ENCODE measurements around the gene SLC12A8.
A peak's percentile ranks its signal among the peaks of the same experiment; 100 is the strongest.
"Not testable (repeated sequence)": the region's sequence is repeated elsewhere in the genome, so short reads cannot be mapped to it uniquely, and the experiment has no call there.

Gene SLC12A8

DNA sequence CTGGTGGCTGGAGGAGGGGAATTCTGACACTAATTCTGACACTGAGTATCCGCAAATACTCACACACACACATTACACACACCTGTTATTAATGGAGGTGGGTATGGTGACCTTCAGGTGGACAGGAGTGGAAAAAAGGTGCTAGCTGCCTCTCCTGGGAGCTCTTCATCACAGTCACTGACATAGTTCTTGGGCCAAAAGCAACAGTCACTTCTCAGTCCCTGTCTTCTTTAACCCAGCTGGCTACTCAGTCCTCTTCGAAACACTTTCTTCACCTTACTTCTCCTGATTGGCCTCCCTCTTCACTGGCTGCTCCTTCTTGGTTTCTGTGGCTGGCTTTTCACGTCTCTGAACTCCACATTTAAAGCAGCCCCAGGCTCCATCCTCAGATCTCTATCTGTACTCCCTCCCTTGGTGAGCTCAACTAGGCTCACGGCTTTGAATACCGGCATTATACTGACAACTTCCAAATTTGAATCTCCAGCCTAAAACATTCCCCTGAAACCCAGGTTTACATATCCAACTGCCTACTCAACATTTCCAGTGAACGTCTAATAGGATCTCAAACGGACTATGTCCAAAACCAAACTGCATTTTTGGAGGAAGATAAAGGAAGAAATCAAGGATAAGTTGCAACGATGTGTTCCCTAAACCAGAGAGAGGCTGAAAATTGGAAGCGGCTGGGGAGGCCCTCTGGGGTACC lies 103.6 kb downstream of the SLC12A8 start:
- no peak for DNase-seq

- DNase-seq, result no peak
Measured at GRCh38 chr3:125107861-125108567, 104.5 kb downstream of the SLC12A8 start.

DNA sequence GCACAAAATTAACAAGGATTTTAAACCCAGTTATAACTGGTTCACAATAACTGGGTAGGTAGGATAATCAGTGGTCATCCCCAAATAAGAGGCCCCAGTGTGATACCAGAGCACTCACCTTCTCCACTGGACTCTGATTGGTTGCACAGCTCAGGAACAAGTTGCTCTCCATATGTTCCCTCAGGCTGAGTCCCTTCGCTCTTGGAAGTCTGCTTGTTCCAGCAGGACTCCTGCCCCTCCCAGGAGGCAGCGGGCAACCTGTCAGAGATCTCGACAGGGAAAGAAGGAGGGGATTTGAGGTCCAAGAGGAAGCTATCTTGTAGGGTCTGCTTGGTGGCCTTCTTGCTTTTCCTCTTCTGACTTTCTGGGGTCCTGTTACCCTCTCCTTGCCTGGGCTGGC lies 105.2 kb downstream of the SLC12A8 start:
- DNase-seq, result no peak

DNA sequence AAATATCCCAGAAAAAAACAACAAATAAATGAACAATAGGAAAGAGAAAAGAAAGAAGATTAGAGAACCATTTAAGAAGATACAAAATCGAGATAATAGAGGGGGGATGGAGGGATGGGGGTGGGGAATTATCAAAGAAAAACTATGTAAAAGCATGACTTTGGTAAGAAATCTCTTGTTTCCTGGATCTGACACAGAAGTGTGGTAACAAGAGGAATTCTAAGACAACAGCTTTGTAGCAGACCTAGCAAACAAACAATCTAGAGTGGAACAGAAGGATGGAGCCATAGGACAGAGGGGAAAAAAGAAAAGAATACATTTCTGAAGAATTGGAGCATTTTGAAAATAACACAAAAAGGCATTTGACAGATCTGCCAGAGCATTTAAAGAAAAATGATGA lies 107.4 kb downstream of the SLC12A8 start:
- DNase-seq, result no peak

GRCh38 chr3:125104639-125105038 lies 107.9 kb downstream of the SLC12A8 start:
- DNase-seq, result no peak

DNA sequence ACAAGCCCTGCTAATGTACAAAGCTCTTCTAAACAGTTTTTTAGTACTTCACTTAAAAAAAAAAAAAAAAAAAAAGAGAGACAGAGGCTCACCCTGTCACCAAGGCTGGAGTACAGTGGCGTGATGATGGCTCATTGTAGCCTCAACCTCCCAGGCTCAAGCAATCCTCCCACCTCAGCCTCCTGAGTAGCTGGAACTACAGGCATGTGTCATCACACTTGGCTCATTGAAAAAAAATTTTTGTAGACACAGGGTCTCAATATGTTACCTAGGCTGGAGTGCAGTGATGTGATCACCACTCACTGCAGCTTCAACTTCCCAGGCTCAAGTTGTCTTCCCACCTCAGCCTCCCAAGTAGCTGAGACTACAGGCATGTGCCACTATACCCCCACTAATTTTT lies 109.1 kb downstream of the SLC12A8 start:
- DNase-seq, result no peak

- no peak for DNase-seq
Measured at GRCh38 chr3:125102470-125102869, 110.1 kb downstream of the SLC12A8 start.

- DNase-seq, result no peak
Measured at GRCh38 chr3:125098611-125099291, 113.8 kb downstream of the SLC12A8 start.

DNA sequence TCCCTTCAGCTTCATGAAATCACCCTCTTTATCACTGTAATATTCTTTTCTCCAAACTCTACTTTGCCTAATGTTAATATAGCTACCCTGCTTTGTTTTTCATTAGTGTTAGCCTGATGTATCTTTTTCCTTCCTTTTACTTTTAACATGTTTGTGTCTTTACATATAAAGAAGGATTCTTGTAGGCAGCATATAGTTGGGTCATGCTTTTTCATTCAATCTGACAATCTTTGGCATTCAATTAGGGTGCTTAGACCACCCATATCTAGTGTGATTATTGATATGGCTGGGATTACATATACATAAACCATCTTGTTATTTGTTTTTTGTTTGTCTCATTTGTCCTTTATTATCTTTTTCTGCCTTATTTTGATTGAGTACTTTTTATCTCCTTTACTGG lies 121.9 kb downstream of the SLC12A8 start:
- DNase-seq, result no peak

GRCh38 chr3:125087768-125088391 lies 124.7 kb downstream of the SLC12A8 start:
- no peak for DNase-seq

DNA sequence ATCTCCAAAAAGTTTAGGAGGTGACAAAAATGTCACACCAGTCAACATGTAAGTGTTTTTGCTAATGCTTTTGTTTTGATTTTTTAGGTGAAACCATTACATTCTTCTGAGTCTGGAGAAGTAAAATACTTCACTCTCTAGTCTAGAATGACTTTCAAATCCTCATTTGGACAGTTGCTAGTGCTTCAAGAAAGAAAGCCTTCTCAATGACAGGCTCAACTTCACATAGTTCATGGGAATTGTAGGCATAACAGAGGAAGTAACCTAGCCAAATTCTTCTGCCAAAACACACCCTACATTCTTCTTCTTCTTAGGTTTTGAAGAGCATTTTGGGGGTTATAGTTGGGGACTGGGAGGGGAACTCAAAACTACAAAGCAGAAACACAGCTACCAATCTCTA lies 127.4 kb downstream of the SLC12A8 start:
- DNase-seq, result no peak

DNA sequence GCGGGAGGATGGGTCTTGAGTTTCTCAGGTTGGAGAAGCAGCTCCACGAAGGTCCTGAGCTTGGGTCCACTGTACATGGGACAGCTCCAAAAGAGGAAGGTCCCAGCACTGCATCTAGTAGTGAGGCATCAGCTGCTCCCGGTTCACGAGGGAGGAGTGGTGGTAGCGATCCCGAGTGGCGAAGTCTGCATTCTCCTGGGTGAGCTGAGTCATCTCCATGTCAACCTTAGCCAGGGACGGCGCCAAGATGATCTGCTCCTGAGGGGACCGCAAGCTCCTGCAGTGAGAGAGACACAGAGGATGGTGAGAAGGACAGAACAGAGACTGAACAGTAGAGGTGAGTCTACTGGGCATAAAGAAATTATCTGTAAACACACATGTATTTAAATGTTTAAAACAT lies 128.8 kb downstream of the SLC12A8 start:
- no peak for DNase-seq

- not testable (repeated sequence) for DNase-seq
Measured at GRCh38 chr3:125082339-125082738, 130.2 kb downstream of the SLC12A8 start.

- no peak for DNase-seq
Measured at GRCh38 chr3:125080077-125080476, 132.5 kb downstream of the SLC12A8 start.

GRCh38 chr3:125079675-125080045 lies 132.9 kb downstream of the SLC12A8 start:
- DNase-seq, result no peak

DNA sequence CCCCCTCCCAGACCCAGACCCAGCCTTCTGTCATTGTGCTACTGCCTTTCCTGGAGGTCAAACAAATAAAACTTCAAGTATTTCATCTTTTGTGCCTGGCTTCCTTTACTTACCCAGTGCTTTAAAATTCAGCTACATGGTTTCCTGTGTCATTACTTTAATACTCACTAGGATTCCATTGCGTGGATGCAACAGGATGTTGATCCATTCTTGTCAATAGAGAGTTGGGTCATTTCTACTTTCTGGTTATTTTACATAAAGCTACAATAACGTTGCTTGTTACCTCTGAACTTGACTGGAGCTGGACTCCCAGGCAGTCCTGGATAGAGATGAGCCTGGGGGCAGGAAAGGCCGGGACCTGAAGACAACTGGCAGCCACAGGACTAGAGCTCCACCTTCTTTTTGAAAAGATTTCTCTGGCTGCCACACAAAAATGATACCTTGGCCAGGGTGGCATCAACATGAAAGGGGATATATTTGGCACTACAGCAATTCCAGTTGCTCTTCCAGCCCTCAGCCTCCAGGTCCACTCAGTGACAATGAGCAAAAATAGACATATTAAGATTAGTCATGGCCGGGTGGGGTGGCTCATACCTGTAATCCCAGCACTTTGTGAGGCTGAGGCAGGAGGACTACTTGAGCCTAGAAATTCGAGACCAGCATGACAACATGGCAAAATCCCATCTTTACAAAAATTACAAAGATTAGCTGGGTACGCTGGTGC lies 133.4 kb downstream of the SLC12A8 start:
- no peak for DNase-seq

- DNase-seq, result no peak
Measured at GRCh38 chr3:125077864-125078263, 134.7 kb downstream of the SLC12A8 start.

DNA sequence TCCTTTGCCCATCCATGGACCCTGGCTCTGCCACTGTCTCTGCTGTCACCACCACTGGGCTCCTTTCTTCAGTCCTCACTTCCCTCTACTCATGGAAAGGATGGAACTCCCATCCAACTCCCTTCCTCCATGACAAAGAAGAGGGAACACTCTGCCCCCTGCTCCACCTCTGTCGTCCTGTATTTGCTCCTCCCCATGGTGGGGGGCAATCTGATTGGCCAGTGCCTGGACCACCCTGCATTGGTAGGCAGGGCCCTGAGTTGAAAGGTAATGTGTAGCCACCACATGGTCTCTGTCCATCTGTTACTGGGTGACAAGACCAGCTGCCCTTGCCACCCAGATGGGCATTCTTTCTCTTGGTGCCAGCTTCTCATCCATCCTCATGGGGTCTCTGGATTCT lies 136.1 kb downstream of the SLC12A8 start:
- DNase-seq, result no peak

- DNase-seq, result no peak
Measured at GRCh38 chr3:125075738-125076137, 136.8 kb downstream of the SLC12A8 start.

DNA sequence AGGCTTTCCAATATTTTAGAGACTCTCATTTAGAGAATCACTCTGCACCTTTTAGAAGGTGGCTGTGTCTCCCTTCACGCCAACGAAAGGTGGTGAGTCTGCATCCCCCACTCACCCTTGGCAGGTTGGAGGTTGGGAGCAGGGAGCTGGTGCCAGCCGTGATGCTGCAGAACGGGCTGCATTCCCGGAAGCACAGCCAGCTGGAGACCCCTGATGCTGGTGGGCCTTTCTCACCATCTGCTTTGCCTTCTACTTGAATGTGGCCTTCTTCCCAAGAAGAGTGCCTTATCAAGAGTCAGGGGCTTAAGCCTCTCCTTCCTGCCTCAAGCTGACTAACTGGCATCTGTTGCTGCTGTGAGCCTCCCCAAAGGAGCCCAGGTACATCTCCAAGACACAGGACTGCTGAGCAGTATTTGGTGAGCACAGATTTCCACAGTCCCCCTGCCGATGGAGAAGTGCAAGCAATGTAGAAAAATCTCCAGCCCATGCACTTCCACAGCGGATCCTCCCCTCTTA lies 139.1 kb downstream of the SLC12A8 start:
- no peak for DNase-seq

DNA sequence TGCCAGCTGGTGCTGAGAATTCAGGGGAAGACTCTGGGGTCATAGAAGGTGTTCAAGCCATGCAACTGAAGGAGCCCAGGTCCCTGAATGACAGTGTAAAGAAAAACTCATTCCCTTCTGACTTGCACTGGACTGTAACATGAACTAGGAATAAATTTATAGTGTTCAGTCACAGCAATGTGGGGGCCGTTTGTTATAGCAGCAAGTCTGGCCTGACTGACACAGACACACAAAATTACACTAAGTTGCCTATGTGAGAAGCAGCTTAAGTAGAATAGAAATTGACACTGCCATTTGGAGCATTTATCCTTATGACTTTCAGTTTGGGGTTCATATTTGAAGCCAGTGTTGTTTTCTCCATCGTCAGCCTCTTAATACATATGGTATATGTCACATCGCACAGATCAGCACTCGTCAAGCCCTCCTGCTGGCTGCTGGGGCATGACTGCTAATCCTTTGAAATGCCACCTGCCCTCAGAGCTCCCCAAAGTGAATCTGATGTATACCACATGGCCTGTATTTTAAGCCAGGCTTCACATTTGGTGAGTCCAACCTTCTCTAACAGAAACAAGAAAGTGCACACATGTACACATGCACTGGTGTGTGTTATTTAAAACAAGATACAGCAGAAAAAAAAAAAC lies 139.7 kb downstream of the SLC12A8 start:
- no peak for DNase-seq

- peak in 1 of 2 donors; percentile 39 for DNase-seq
Measured at GRCh38 chr3:125072301-125072700, 140.2 kb downstream of the SLC12A8 start.
